G401.6 (cell line): ENCODE measurements around the gene GPR27.

Source experiments
- FAIRE-seq: peaks from 2 replicates; lab custom pipeline; 2012; peaks lifted over from hg19 to GRCh38; lab: Jason Lieb, UNC

Gene GPR27

GRCh38 chr3:71786551-71786950 is 32.9 kb downstream of the GPR27 start:
- no peak for FAIRE-seq

- FAIRE-seq, result no peak
Observed at GRCh38 chr3:71787851-71788405, 34.3 kb downstream of the GPR27 start.

GRCh38 chr3:71789922-71790321 is 36.3 kb downstream of the GPR27 start:
- no peak for FAIRE-seq

- no peak for FAIRE-seq
Observed at GRCh38 chr3:71791634-71792033, 38.0 kb downstream of the GPR27 start.

- no peak for FAIRE-seq
Observed at GRCh38 chr3:71796290-71796689, 42.6 kb downstream of the GPR27 start.

GRCh38 chr3:71797455-71797854 is 43.8 kb downstream of the GPR27 start:
- no peak for FAIRE-seq

- no peak for FAIRE-seq
Observed at GRCh38 chr3:71800023-71800422, 46.4 kb downstream of the GPR27 start.

- no peak for FAIRE-seq
Observed at GRCh38 chr3:71801986-71802385, 48.3 kb downstream of the GPR27 start.

GRCh38 chr3:71803248-71803647 is 49.6 kb downstream of the GPR27 start:
- no peak for FAIRE-seq

- FAIRE-seq, result no peak
Observed at GRCh38 chr3:71805199-71805598, 51.5 kb downstream of the GPR27 start.

GRCh38 chr3:71805691-71806090 is 52.0 kb downstream of the GPR27 start:
- FAIRE-seq, result no peak
